Right renal cortex interstitium (tissue), 3 donors: Measurements from ENCODE around the gene PRUNE2. TPM values are rescaled to one million over a fixed set of nuclear protein-coding genes. Genes with fewer than 3 reads are reported as not detected.
"Not testable (repeated sequence)": the region's sequence is repeated elsewhere in the genome, so short reads cannot be mapped to it uniquely, and the experiment has no call there.

ENCODE experiments used
- DNase-seq, 3 donors: peaks; one replicate each; pipeline ENCODE4 v3.0.0-alpha.2; 2013; ENCODE audit warnings: low read depth in 3 of 3, low spot score in 2 of 3
- polyA plus RNA-seq, 3 donors: library from polyadenylated mRNA; unstranded; fragments of 120-200 nt; gene quantifications; one replicate each; pipeline ENCODE4 v1.2.1, GENCODE V29; 2013; ENCODE audit not compliant: insufficient read length in 3 of 3

PRUNE2 gene
- polyA plus RNA-seq, 3 donors = 11.5 to 14.3 (median 12.7) TPM

GRCh38 chr9:76743931-76744330 is 162.0 kb downstream of the PRUNE2 start:
- no peak for DNase-seq

GRCh38 chr9:76742890-76743289 is 163.0 kb downstream of the PRUNE2 start:
- not testable (repeated sequence) for DNase-seq

GRCh38 chr9:76741524-76741923 is 164.4 kb downstream of the PRUNE2 start:
- DNase-seq = no peak

- DNase-seq = no peak
These were observed 167.5 kb downstream of the PRUNE2 start for GRCh38 chr9:76738402-76738801.

GRCh38 chr9:76737154-76737902 is 168.6 kb downstream of the PRUNE2 start:
- DNase-seq = no peak

- DNase-seq = no peak
These were observed 171.2 kb downstream of the PRUNE2 start for GRCh38 chr9:76734716-76735115.

- no peak for DNase-seq
These were observed 172.8 kb downstream of the PRUNE2 start for GRCh38 chr9:76733096-76733495.

- DNase-seq = no peak
These were observed 173.5 kb downstream of the PRUNE2 start for GRCh38 chr9:76732341-76732958.

GRCh38 chr9:76730801-76731200 is 175.1 kb downstream of the PRUNE2 start:
- DNase-seq = no peak

- DNase-seq = no peak
These were observed 175.8 kb downstream of the PRUNE2 start for GRCh38 chr9:76729980-76730737.

- DNase-seq = no peak
These were observed 176.8 kb downstream of the PRUNE2 start for GRCh38 chr9:76729116-76729515.

- DNase-seq = no peak
These were observed 180.0 kb downstream of the PRUNE2 start for GRCh38 chr9:76725885-76726284.

- no peak for DNase-seq
These were observed 180.8 kb downstream of the PRUNE2 start for GRCh38 chr9:76725011-76725546.

- DNase-seq = no peak
These were observed 185.7 kb downstream of the PRUNE2 start for GRCh38 chr9:76720245-76720644.

- no peak for DNase-seq
These were observed 187.7 kb downstream of the PRUNE2 start for GRCh38 chr9:76718166-76718565.

GRCh38 chr9:76717613-76718012 is 188.3 kb downstream of the PRUNE2 start:
- no peak for DNase-seq

- no peak for DNase-seq
These were observed 188.7 kb downstream of the PRUNE2 start for GRCh38 chr9:76717176-76717575.

GRCh38 chr9:76716085-76716672 is 189.7 kb downstream of the PRUNE2 start:
- DNase-seq = no peak

- DNase-seq = no peak
These were observed 192.5 kb downstream of the PRUNE2 start for GRCh38 chr9:76713381-76713780.

GRCh38 chr9:76709020-76709419 is 196.9 kb downstream of the PRUNE2 start:
- DNase-seq = no peak

GRCh38 chr9:76707510-76707909 is 198.4 kb downstream of the PRUNE2 start:
- DNase-seq = no peak
